Caco-2 (cell line): ENCODE measurements around the gene TPO. TPM values are rescaled to one million over a fixed set of nuclear protein-coding genes. Genes with fewer than 3 reads are reported as not detected.

Experiments
- BruUV-seq: library from RNA; stranded (reverse); fragments of 400-500 nt; replicated peaks from 2 replicates; lab custom pipeline; 2021; lab: Mats Ljungman, UMichigan
- CTCF ChIA-PET: fragments of 300-600 bp; sonication (Branson Sonifier 250); formaldehyde crosslinking; loops from one replicate; lab custom pipeline; 2022; ENCODE audit warnings: antibody characterized with exemption; lab: Charles Lee
- POLR2A ChIA-PET: fragments of 300-600 bp; sonication (Branson Sonifier 250); formaldehyde crosslinking; loops from one replicate; lab custom pipeline; 2022; ENCODE audit warnings: antibody characterized with exemption; lab: Charles Lee
- DNase-seq, 2 experiments: peaks; one replicate each; pipeline versions ENCODE4 v3.0.0 to v3.0.0-alpha.2; 2020 to 2022
- H3K27me3 ChIP-seq: replicated peaks from 2 replicates; pipeline ENCODE4 v1.6.0; 2011; ENCODE audit warnings: low read length; ENCODE audit not compliant: control insufficient read depth, insufficient read depth
- H3K36me3 ChIP-seq: 2 replicates; pipeline ENCODE4 v1.5.1; 2011; ENCODE audit warnings: low read length; ENCODE audit not compliant: control insufficient read depth, insufficient read depth
- H3K4me1 ChIP-seq: fragments of 250-450 bp; sonication (Bioruptor Pico); 2 replicates; pipeline ENCODE4 v1.5.1; 2020; ENCODE audit warnings: mild to moderate bottlenecking
- H3K4me3 ChIP-seq: 2 replicates; pipeline ENCODE4 v1.5.1; 2011; ENCODE audit warnings: low read depth, mild to moderate bottlenecking, control low read depth, low read length
- H3K9me3 ChIP-seq: fragments of 250-450 bp; sonication (Bioruptor Pico); 2 replicates; pipeline ENCODE4 v1.5.1; 2020; ENCODE audit warnings: mild to moderate bottlenecking, moderate library complexity
- H3K27ac Mint-ChIP-seq: one replicate; pipeline ENCODE4 v1.8.0; 2022; ENCODE audit warnings: mixed read lengths; ENCODE audit not compliant: unreplicated experiment
- H3K27me3 Mint-ChIP-seq: one replicate; pipeline ENCODE4 v1.8.0; 2022; ENCODE audit warnings: mixed read lengths; ENCODE audit not compliant: insufficient read depth, unreplicated experiment
- H3K36me3 Mint-ChIP-seq: one replicate; pipeline ENCODE4 v1.8.0; 2022; ENCODE audit warnings: mild to moderate bottlenecking, mixed read lengths; ENCODE audit not compliant: insufficient read depth, unreplicated experiment
- H3K4me1 Mint-ChIP-seq: one replicate; pipeline ENCODE4 v1.8.0; 2022; ENCODE audit warnings: low read depth, mixed read lengths; ENCODE audit not compliant: unreplicated experiment
- H3K4me3 Mint-ChIP-seq: one replicate; pipeline ENCODE4 v1.8.0; 2022; ENCODE audit warnings: mild to moderate bottlenecking, moderate library complexity, mixed read lengths; ENCODE audit not compliant: unreplicated experiment
- H3K9me3 Mint-ChIP-seq: one replicate; pipeline ENCODE4 v1.8.0; 2022; ENCODE audit warnings: mixed read lengths; ENCODE audit not compliant: unreplicated experiment
- intact Hi-C: fragments of 100-400 bp; cut with micrococcal nuclease; formaldehyde crosslinking; loops from one replicate; pipeline ENCODE4 v1.10.0; 2022; ENCODE audit not compliant: unreplicated experiment
- total RNA-seq: library from RNA; stranded (reverse); gene quantifications from 2 replicates; pipeline ENCODE4 v1.2.3, GENCODE V29; 2022
- TF ChIP-seq, protein P1 (sequence below), 2 experiments: fragments of 200-600 bp in 1 of 2; IDR thresholded peaks; 1 replicate in 1 of 2; 2 replicates in 1 of 2; pipeline versions ENCODE4 v1.5.1 to v1.8.0; 2011 to 2022; ENCODE audit warnings: antibody characterized with exemption in 1 of 2, control low read depth in 1 of 2, inconsistent platforms in 1 of 2, low read depth in 1 of 2, low read length in 1 of 2, mild to moderate bottlenecking in 1 of 2, moderate library complexity in 1 of 2; ENCODE audit not compliant: insufficient read depth in 1 of 2, severe bottlenecking in 1 of 2, unreplicated experiment in 1 of 2

The TPO gene
- total RNA-seq, 1 experiment from 2014 or later: not detected

DNA sequence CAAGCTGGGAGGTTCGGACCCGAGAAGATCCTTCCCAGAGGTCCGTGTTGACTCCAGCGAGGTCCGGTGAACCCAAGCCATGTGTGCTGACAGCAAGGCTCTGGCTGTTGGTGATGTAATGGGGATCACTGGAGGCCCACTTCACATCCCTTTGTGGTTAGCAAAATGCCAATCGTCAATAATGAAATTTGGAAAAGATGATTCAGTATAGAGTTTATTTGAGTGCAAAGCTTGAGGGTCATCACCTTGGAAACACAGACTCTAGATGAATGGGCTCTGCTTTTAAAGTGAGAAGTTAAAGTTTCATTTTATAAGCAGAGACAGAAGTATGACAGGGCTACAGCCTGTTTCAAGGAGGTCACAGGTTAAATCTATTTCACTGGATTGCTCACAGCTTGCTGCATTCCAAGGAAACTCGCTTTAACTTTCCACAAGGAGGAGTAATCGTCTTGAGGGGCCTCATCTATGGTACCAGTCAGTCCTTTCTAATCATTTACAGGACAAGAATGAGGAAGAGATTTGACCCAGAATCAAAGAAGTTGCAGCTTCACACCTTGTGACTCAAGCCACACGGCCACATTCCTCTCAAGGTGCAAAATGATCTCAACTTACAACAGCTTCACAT is 140.5 kb downstream of the TPO start:
- Mint-ChIP-seq H3K4me1 (peaks cover 12% of the 10 kb centered on the region), H3K36me3 (no peaks in the 10 kb centered on the region), H3K4me3 (peak overlapping the region; percentile 41), H3K27ac (peak overlapping the region; percentile 85), H3K27me3 (no peaks in the 10 kb centered on the region), H3K9me3 (no peaks in the 10 kb centered on the region)
- Histone ChIP-seq H3K27me3 (no peaks in the 10 kb centered on the region), H3K4me3 (no peak overlapping the region), H3K4me1 (peaks cover 42% of the 10 kb centered on the region), H3K36me3 (no peaks in the 10 kb centered on the region), H3K9me3 (no peaks in the 10 kb centered on the region)
- CTCF ChIA-PET: interaction anchor here (0.5 to 1.3 kb wide), 5 partner anchors 89 to 446 kb away, joined by 3 to 9 read pairs (median 7); no protein-coding TSS in a partner anchor
- TF ChIP-seq, protein P1, sequence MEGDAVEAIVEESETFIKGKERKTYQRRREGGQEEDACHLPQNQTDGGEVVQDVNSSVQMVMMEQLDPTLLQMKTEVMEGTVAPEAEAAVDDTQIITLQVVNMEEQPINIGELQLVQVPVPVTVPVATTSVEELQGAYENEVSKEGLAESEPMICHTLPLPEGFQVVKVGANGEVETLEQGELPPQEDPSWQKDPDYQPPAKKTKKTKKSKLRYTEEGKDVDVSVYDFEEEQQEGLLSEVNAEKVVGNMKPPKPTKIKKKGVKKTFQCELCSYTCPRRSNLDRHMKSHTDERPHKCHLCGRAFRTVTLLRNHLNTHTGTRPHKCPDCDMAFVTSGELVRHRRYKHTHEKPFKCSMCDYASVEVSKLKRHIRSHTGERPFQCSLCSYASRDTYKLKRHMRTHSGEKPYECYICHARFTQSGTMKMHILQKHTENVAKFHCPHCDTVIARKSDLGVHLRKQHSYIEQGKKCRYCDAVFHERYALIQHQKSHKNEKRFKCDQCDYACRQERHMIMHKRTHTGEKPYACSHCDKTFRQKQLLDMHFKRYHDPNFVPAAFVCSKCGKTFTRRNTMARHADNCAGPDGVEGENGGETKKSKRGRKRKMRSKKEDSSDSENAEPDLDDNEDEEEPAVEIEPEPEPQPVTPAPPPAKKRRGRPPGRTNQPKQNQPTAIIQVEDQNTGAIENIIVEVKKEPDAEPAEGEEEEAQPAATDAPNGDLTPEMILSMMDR (IDR thresholded peaks at IDR 0.05; ENCODE audit: insufficient read depth in 1 of 2, low read depth in 1 of 2, low read length in 1 of 2, severe bottlenecking in 1 of 2, unreplicated experiment in 1 of 2): peak in 1 of 2 experiments; percentile 28
- POLR2A ChIA-PET: interaction anchor here (1.6 kb wide), 1 partner anchor 79 kb away, joined by 4 read pairs; no protein-coding TSS in a partner anchor
- BruUV-seq: no TSS peak
- intact Hi-C loops: loop anchor here (1.0 kb wide), 3 partner anchors 80 to 216 kb away; no protein-coding TSS in a partner anchor
- peak; percentile 65 to 67 for DNase-seq

DNA sequence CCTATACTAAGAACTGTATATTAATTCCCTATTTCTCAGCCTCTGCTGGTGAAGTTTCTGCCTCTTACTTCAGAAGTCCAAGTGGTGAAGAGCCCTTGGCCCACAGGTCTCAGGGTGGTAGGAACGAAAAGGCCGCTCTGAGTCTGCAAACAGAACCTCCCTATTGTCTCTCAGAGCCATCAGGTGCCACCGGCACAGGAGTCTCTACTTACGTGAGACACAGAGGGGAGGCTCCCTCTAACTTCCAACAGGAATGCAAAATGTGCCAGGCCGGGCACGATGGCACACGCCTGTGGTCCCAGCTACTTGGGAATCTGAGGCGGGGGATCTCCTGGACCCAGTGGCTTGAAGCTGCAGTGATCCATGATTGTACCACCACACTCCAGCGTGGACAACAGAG is 143.0 kb downstream of the TPO start:
- DNase-seq: no peak
- BruUV-seq: no TSS peak
- H3K27me3 Mint-ChIP-seq: no peaks in the 10 kb centered on the region
- CTCF ChIA-PET: no interaction called here
- no peaks in the 10 kb centered on the region for H3K9me3 Mint-ChIP-seq
- H3K27ac Mint-ChIP-seq: no peak overlapping the region
- peaks cover 24% of the 10 kb centered on the region for H3K4me1 ChIP-seq
- no peak overlapping the region for H3K4me3 Mint-ChIP-seq
- intact Hi-C loops: no loop called here
- no peaks in the 10 kb centered on the region for H3K9me3 ChIP-seq
- no peak overlapping the region for H3K4me3 ChIP-seq
- TF ChIP-seq, protein P1 (IDR thresholded peaks at IDR 0.05; ENCODE audit: insufficient read depth in 1 of 2, low read depth in 1 of 2, low read length in 1 of 2, severe bottlenecking in 1 of 2, unreplicated experiment in 1 of 2): no peak
- H3K27me3 ChIP-seq: no peaks in the 10 kb centered on the region
- POLR2A ChIA-PET: no interaction called here
- no peaks in the 10 kb centered on the region for H3K36me3 Mint-ChIP-seq
- H3K4me1 Mint-ChIP-seq: peaks cover 6% of the 10 kb centered on the region
- H3K36me3 ChIP-seq: no peaks in the 10 kb centered on the region

DNA sequence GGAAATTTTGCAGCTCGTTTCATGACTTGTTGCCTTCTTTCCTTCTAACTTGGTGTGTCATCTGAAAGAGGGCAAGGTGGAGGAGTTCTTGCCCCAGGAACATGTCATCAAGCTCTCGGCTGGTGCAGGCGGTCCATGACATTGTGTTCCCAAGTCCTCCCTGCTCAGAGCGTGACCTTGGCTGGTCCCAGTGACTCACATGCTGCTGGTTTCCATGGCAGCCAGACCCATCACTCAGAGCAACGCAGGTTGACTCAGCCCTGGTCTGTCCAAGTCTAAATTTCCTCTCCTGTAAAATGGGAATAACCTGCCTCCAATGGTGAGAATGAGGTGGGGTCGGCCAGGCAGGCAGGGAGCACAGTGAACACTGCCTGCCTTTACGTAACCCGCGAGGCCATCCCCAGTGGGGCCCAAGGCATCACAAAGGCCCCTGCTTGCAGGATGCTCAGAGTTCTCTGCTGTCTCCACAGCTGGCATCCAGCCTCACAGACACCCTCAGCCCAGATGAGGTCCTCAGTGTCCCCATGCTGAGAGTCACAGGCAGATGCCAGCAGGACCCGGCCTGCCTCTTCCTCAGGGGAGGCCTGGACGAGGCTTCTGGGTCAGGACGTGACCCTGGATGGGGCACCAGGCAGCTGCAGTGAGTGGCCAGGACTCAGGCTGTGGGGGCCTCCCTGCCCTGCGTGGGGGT is 143.7 kb downstream of the TPO start:
- CTCF ChIA-PET: no interaction called here
- no peak overlapping the region for H3K4me3 Mint-ChIP-seq

More for the DNA sequence above, 143.7 kb downstream of the TPO start:
- Histone ChIP-seq H3K36me3 (no peaks in the 10 kb centered on the region), H3K4me1 (peaks cover 23% of the 10 kb centered on the region), H3K27me3 (no peaks in the 10 kb centered on the region), H3K9me3 (no peaks in the 10 kb centered on the region; the same call in 1 of the 2 replicates), H3K4me3 (no peak overlapping the region)
- intact Hi-C loops: no loop called here
- Mint-ChIP-seq H3K9me3 (no peaks in the 10 kb centered on the region), H3K27me3 (no peaks in the 10 kb centered on the region), H3K4me1 (peaks cover 6% of the 10 kb centered on the region), H3K36me3 (no peaks in the 10 kb centered on the region), H3K27ac (no peak overlapping the region)
- POLR2A ChIA-PET: no interaction called here
- no peak for DNase-seq
- no TSS peak for BruUV-seq
- TF ChIP-seq, protein P1 (IDR thresholded peaks at IDR 0.05; ENCODE audit: insufficient read depth in 1 of 2, low read depth in 1 of 2, low read length in 1 of 2, severe bottlenecking in 1 of 2, unreplicated experiment in 1 of 2): no peak
